ENCODE results near the gene MYCN. TPM values are rescaled to one million over a fixed set of nuclear protein-coding genes. Genes with fewer than 3 reads are reported as not detected.

Gene MYCN
- polyA plus RNA-seq, 1 of the 3 experiments (the other 2 are of a cell fraction): 0.03 TPM

- H3K4me1 ChIP-seq (ENCODE audit: control insufficient read depth in 1 of 2, insufficient read depth in 2 of 2, low read depth in 1 of 2, low read length in 1 of 2): no peaks in the 10 kb centered on the region
- peaks cover 5% of the 10 kb centered on the region; the same call in 1 of the 2 replicates for H3K9me3 ChIP-seq
Measured at GRCh38 chr2:15963977-15964670, 23.8 kb downstream of the MYCN start.

GRCh38 chr2:15964936-15965563 is 24.7 kb downstream of the MYCN start:
- Histone ChIP-seq H3K36me3 (replicated peaks in 1 of 2; ENCODE audit: control insufficient read depth in 1 of 2, insufficient read depth in 2 of 2, low read length in 1 of 2) (no peaks in the 10 kb centered on the region), H3K4me2 (no peak overlapping the region), H3F3A (replicated peaks; ENCODE audit: insufficient read depth) (no peaks in the 10 kb centered on the region), H3K27ac (ENCODE audit: low read depth in 2 of 2, low read length in 1 of 2) (no peak overlapping the region), H3K4me3 (ENCODE audit: low read depth in 2 of 2, low read length in 1 of 2) (no peak overlapping the region), H3K27me3 (ENCODE audit: insufficient read depth) (no peaks in the 10 kb centered on the region), H2AFZ (ENCODE audit: low read depth) (no peak overlapping the region), H3K9me3 (peaks cover 5% of the 10 kb centered on the region; the same call in 1 of the 2 replicates), H3K9ac (no peak overlapping the region), H3K4me1 (ENCODE audit: control insufficient read depth in 1 of 2, insufficient read depth in 2 of 2, low read depth in 1 of 2, low read length in 1 of 2) (no peaks in the 10 kb centered on the region), H3K9me2 (no peaks in the 10 kb centered on the region), H3K79me2 (ENCODE audit: insufficient read depth) (no peaks in the 10 kb centered on the region), H4K20me1 (ENCODE audit: insufficient read depth) (no peaks in the 10 kb centered on the region)
- no peak for DNase-seq
- CTCF ChIA-PET: interaction anchor here (0.9 to 2.0 kb wide), 6 partner anchors 9 to 522 kb away, joined by 3 to 11 read pairs (median 5); partner anchors contain the start of gene MYCN
- TF ChIP-seq TCF12 (IDR thresholded peaks at IDR 0.05) (no peak), SIN3A (IDR thresholded peaks at IDR 0.05; ENCODE audit: borderline replicate concordance, low read depth, low read length) (no peak), RXRA (IDR thresholded peaks at IDR 0.05; ENCODE audit: borderline replicate concordance, low read depth) (no peak), NFIC (IDR thresholded peaks at IDR 0.05; ENCODE audit: borderline replicate concordance) (no peak), FOXJ3 (CRISPR knock-in tag; IDR thresholded peaks at IDR 0.05) (no peak), MXI1 (IDR thresholded peaks at IDR 0.05; ENCODE audit: low read depth, low read length) (no peak), USF1 (IDR thresholded peaks at IDR 0.05; ENCODE audit: borderline replicate concordance, low read depth) (no peak), CTCF (IDR thresholded peaks at IDR 0.05) (no peak), TAF1 (IDR thresholded peaks at IDR 0.05; ENCODE audit: borderline replicate concordance, low read depth, low read length) (no peak), EP300 (IDR thresholded peaks at IDR 0.05; ENCODE audit: borderline replicate concordance in 1 of 2, low read depth in 1 of 2, low read length in 1 of 2) (no peak), GATA2 (CRISPR knock-in tag; IDR thresholded peaks at IDR 0.05) (no peak), PBX3 (IDR thresholded peaks at IDR 0.05) (no peak), ELF1 (IDR thresholded peaks at IDR 0.05) (no peak), JUND (IDR thresholded peaks at IDR 0.05) (no peak), RAD21 (IDR thresholded peaks at IDR 0.05; ENCODE audit: low read length) (no peak), SMC3 (IDR thresholded peaks at IDR 0.05; ENCODE audit: low read depth, low read length) (no peak), ZBTB33 (IDR thresholded peaks at IDR 0.05; ENCODE audit: borderline replicate concordance, low read depth) (no peak)
- POLR2A ChIA-PET: no interaction called here
- 30% methylated on average over 7 of the region's 7 CpGs for WGBS (ENCODE audit: low lambda C conversion rate)

More at GRCh38 chr2:15963977-15964670, 23.8 kb downstream of the MYCN start:
- Histone ChIP-seq H3K27me3 (ENCODE audit: insufficient read depth) (no peaks in the 10 kb centered on the region), H4K20me1 (ENCODE audit: insufficient read depth) (no peaks in the 10 kb centered on the region), H3K36me3 (replicated peaks in 1 of 2; ENCODE audit: control insufficient read depth in 1 of 2, insufficient read depth in 2 of 2, low read length in 1 of 2) (no peaks in the 10 kb centered on the region), H2AFZ (ENCODE audit: low read depth) (no peak overlapping the region), H3K4me3 (ENCODE audit: low read depth in 2 of 2, low read length in 1 of 2) (no peak overlapping the region), H3K27ac (ENCODE audit: low read depth in 2 of 2, low read length in 1 of 2) (no peak overlapping the region), H3K9ac (no peak overlapping the region), H3K9me2 (no peaks in the 10 kb centered on the region), H3K4me2 (no peak overlapping the region), H3K79me2 (ENCODE audit: insufficient read depth) (no peaks in the 10 kb centered on the region), H3F3A (replicated peaks; ENCODE audit: insufficient read depth) (no peaks in the 10 kb centered on the region)
- no peak for DNase-seq
- 29% methylated on average over 5 of the region's 5 CpGs for WGBS (ENCODE audit: low lambda C conversion rate)
- no peak for TF ChIP-seq RFX5 (IDR thresholded peaks at IDR 0.05; ENCODE audit: low read length)
- no peak for TF ChIP-seq NFIC (IDR thresholded peaks at IDR 0.05; ENCODE audit: borderline replicate concordance)
- no peak for TF ChIP-seq SIN3A (IDR thresholded peaks at IDR 0.05; ENCODE audit: borderline replicate concordance, low read depth, low read length)
- TF ChIP-seq RXRA (IDR thresholded peaks at IDR 0.05; ENCODE audit: borderline replicate concordance, low read depth): no peak
- POLR2A ChIA-PET: no interaction called here
- CTCF ChIA-PET: interaction anchor here (1.7 to 1.9 kb wide), 2 partner anchors 17 to 523 kb away, joined by 4 to 11 read pairs; no protein-coding TSS in a partner anchor
